Vagina (tissue), 2 donors: ENCODE measurements around the gene REN. TPM values are rescaled to one million over a fixed set of nuclear protein-coding genes. Genes with fewer than 3 reads are reported as not detected.

Experiments
- DNase-seq, 2 donors: peaks; one replicate each; pipeline ENCODE4 v3.0.0-alpha.2; 2017; ENCODE audit errors: extremely low spot score in 2 of 2
- H3K27ac ChIP-seq: fragments of 200-600 bp; sonication (generic); one replicate; pipeline ENCODE4 v1.5.1; 2019
- H3K27me3 ChIP-seq: fragments of 200-600 bp; sonication (generic); one replicate; pipeline ENCODE4 v1.5.1; 2019
- H3K36me3 ChIP-seq, 2 donors: fragments of 200-600 bp; sonication (generic); one replicate each; pipeline ENCODE4 v1.5.1; 2017 to 2019
- H3K4me1 ChIP-seq: fragments of 200-600 bp; sonication (generic); one replicate; pipeline ENCODE4 v1.5.1; 2019
- H3K4me3 ChIP-seq, 2 donors: fragments of 200-600 bp; sonication (generic); 1 replicate in 1 of 2; 2 replicates in 1 of 2; pipeline ENCODE4 v1.5.1; 2016 to 2019
- H3K9me3 ChIP-seq: fragments of 200-600 bp; sonication (generic); one replicate; pipeline ENCODE4 v1.5.1; 2019
- POLR2A ChIP-seq, 2 donors: fragments of 450-650 bp; IDR thresholded peaks; one replicate each; pipeline ENCODE4 v1.6.1; 2017; ENCODE audit warnings: antibody characterized with exemption in 2 of 2, mild to moderate bottlenecking in 2 of 2, moderate library complexity in 2 of 2
- POLR2AphosphoS5 ChIP-seq, 2 donors: sonication (generic); formaldehyde crosslinking; IDR thresholded peaks; one replicate each; pipeline ENCODE4 v1.9.0; 2017; ENCODE audit warnings: antibody characterized with exemption in 2 of 2, mild to moderate bottlenecking in 2 of 2, low read depth in 1 of 2; ENCODE audit not compliant: insufficient read depth in 1 of 2
- intact Hi-C: fragments of 100-400 bp; cut with DNase I; formaldehyde crosslinking; loops from one replicate; pipeline ENCODE4 v1.15.1; 2023
- total RNA-seq: library from RNA; depleted of rRNA; stranded (reverse); fragments of >200 nt; gene quantifications from one replicate; pipeline ENCODE4 v1.2.3, GENCODE V29; 2016
- TF ChIP-seq, protein P1 (sequence below), 3 experiments: fragments of 450-650 bp in 2 of 3; fragments of 200-600 bp in 1 of 3; sonication (generic) in 1 of 3; IDR thresholded peaks; one replicate each; pipeline ENCODE4 v1.5.1; 2017 to 2019; ENCODE audit warnings: antibody characterized with exemption in 3 of 3, mild to moderate bottlenecking in 2 of 3, moderate library complexity in 2 of 3

Gene REN
- total RNA-seq, 1 donor from 2014 or later, result not detected

DNA sequence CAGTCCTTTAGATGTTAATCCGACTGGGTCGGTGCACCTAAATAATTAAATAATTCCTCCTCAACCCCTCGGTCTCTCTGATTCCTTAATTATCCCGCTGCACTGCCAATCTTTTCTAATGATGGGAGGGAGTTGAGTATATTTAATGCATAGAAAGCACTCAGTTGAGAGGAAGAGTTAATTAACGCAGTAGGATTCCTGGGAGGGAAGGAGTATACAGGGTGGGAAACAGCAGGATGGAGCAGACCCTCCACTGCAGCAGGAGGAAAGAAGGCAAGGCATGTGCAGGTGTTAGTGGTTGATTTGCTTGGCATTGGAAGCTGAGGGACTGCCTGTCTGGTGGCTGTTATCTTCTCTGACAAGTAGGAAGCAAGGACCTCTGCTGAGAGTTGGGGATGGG is 9.9 kb upstream of the REN start:
- intact Hi-C loops, result no loop called here
- no peaks in the 10 kb centered on the region for H3K36me3 ChIP-seq
- no peaks in the 10 kb centered on the region for H3K9me3 ChIP-seq
- H3K4me3 ChIP-seq, result no peak overlapping the region
- TF ChIP-seq, protein P1, sequence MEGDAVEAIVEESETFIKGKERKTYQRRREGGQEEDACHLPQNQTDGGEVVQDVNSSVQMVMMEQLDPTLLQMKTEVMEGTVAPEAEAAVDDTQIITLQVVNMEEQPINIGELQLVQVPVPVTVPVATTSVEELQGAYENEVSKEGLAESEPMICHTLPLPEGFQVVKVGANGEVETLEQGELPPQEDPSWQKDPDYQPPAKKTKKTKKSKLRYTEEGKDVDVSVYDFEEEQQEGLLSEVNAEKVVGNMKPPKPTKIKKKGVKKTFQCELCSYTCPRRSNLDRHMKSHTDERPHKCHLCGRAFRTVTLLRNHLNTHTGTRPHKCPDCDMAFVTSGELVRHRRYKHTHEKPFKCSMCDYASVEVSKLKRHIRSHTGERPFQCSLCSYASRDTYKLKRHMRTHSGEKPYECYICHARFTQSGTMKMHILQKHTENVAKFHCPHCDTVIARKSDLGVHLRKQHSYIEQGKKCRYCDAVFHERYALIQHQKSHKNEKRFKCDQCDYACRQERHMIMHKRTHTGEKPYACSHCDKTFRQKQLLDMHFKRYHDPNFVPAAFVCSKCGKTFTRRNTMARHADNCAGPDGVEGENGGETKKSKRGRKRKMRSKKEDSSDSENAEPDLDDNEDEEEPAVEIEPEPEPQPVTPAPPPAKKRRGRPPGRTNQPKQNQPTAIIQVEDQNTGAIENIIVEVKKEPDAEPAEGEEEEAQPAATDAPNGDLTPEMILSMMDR (IDR thresholded peaks at IDR 0.05), result no peak
- TF ChIP-seq POLR2A (IDR thresholded peaks at IDR 0.05), result no peak
- TF ChIP-seq POLR2AphosphoS5 (IDR thresholded peaks at IDR 0.05; ENCODE audit: insufficient read depth in 1 of 2, low read depth in 1 of 2), result no peak
- H3K27ac ChIP-seq, result no peak overlapping the region
- DNase-seq, result no peak
- H3K4me1 ChIP-seq, result no peaks in the 10 kb centered on the region
- H3K27me3 ChIP-seq, result no peaks in the 10 kb centered on the region

DNA sequence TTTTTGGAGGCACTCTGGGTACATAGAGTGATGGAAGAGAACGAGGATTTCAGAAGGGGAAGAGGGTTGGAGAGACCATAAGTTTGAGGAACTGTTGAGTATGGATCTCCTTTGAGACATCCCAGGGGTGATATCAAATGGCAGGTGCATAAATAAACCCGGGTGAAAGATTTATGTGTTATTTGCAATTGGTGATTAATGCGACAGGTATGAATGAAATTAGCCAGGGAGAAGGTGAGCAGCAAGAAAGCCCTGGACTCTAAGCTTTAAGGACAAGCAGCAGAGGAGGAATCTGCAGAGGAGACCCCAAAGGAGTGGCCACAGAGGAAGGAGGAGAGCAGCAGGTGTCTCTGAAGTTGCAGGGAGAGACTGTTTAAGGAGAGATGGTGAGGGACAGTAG is 8.8 kb upstream of the REN start:
- no peaks in the 10 kb centered on the region for H3K4me1 ChIP-seq
- TF ChIP-seq, protein P1 (IDR thresholded peaks at IDR 0.05), result no peak
- TF ChIP-seq POLR2A (IDR thresholded peaks at IDR 0.05), result no peak
- no peak for TF ChIP-seq POLR2AphosphoS5 (IDR thresholded peaks at IDR 0.05; ENCODE audit: insufficient read depth in 1 of 2, low read depth in 1 of 2)
- DNase-seq, result no peak
- H3K4me3 ChIP-seq, result no peak overlapping the region
- H3K36me3 ChIP-seq, result no peaks in the 10 kb centered on the region
- intact Hi-C loops, result no loop called here
- H3K27me3 ChIP-seq, result no peaks in the 10 kb centered on the region
- no peak overlapping the region for H3K27ac ChIP-seq
- peaks cover under 1% of the 10 kb centered on the region for H3K9me3 ChIP-seq

DNA sequence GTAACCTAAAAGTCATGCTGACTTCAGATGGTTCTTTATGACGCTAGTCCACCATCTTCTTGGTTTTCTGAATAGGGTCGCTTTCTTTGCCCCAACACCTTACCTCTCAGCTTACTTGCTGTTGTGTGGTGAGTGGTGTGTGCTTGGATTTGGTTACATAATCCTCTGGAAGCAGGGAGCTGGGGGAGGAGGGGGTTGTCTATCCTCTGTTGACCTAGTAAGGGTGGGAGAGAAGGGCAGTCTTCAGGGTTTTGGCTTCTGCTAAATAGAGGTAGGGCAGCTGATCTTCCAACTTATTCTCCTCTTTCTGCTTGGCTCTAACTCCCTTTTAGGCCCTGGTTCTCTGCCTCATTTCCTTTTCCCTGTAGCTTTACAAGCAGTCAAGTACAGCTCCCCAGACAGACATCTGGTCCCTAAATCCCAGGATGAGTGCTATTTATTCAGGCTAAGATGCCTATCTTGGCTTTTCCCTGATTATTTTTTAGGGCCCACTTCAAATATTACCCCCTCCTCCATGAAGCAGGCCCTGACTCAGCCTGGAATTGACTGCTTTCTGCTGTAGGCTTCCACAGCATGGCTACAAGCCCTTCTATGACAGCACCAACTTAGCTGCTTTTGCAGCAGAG is 6.4 kb upstream of the REN start:
- Histone ChIP-seq H3K4me3 (no peak overlapping the region), H3K9me3 (peaks cover 6% of the 10 kb centered on the region), H3K27me3 (no peaks in the 10 kb centered on the region), H3K4me1 (no peaks in the 10 kb centered on the region), H3K27ac (no peak overlapping the region), H3K36me3 (no peaks in the 10 kb centered on the region)
- intact Hi-C loops, result no loop called here
- TF ChIP-seq POLR2A (IDR thresholded peaks at IDR 0.05) (no peak), POLR2AphosphoS5 (IDR thresholded peaks at IDR 0.05; ENCODE audit: insufficient read depth in 1 of 2, low read depth in 1 of 2) (no peak)
- TF ChIP-seq, protein P1 (IDR thresholded peaks at IDR 0.05), result no peak
- DNase-seq, result no peak

DNA sequence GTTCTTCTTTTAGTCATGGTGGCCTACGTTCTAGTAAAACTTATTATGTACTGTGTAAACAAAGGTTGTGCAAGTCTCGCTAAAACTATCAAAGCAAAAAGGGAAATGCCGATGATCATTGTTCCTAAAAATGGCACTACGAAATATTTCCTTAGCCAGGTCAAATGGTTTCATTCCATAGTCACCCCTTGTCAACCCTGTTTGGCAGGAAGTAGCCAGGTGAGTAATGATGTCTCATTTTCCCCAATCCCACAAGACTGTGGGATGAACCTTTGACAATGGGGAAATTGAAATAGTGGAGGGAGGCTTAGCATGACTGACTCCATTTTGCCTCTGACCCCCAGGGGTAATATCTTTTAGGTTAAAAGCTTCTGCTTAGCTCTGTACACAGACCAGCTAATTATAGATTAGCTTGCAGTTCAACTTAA is 5.6 kb upstream of the REN start:
- Histone ChIP-seq H3K4me3 (no peak overlapping the region), H3K36me3 (no peaks in the 10 kb centered on the region), H3K9me3 (peaks cover 6% of the 10 kb centered on the region), H3K4me1 (no peaks in the 10 kb centered on the region), H3K27me3 (no peaks in the 10 kb centered on the region), H3K27ac (no peak overlapping the region)
- TF ChIP-seq, protein P1 (IDR thresholded peaks at IDR 0.05), result no peak
- TF ChIP-seq POLR2AphosphoS5 (IDR thresholded peaks at IDR 0.05; ENCODE audit: insufficient read depth in 1 of 2, low read depth in 1 of 2), result peak in 1 of 2 donors; percentile 59
- TF ChIP-seq POLR2A (IDR thresholded peaks at IDR 0.05), result no peak
- intact Hi-C loops, result no loop called here
- no peak for DNase-seq

DNA sequence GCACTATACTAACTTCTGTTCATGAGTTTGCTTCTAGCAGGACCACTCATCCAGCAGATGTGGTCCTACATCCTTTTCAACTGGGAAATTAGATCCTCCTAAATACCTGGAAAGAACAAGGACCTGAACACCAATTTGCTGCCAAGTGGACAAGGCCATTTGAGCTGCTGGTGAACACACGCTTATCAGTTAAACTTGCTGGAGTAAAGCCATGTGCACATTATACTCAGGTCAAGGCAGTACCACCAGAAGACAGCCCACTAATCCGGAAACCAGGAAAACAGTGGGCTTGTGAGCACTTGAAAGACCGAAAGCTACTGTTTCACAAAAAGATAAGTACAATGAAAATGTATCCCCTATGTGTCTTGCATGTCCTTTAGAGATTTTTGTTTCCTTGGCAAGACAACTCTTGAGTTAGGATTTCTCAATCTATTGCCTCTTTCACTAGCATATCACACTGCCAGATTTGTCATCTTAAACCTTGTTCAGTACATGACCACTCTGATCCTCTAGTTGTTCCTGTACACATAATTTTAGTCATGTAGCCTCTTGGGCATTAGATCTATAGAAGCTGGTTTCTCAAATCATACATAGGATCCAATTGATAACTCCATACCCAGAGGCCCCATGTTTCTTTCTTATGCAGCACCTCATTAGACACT is 4.5 kb upstream of the REN start:
- TF ChIP-seq POLR2AphosphoS5 (IDR thresholded peaks at IDR 0.05; ENCODE audit: insufficient read depth in 1 of 2, low read depth in 1 of 2), result no peak
- TF ChIP-seq, protein P1 (IDR thresholded peaks at IDR 0.05), result no peak
- no peak for TF ChIP-seq POLR2A (IDR thresholded peaks at IDR 0.05)
- intact Hi-C loops, result no loop called here

More for the DNA sequence above, 4.5 kb upstream of the REN start:
- no peaks in the 10 kb centered on the region for H3K27me3 ChIP-seq
- H3K4me3 ChIP-seq, result no peak overlapping the region
- no peak for DNase-seq
- no peaks in the 10 kb centered on the region for H3K4me1 ChIP-seq
- no peak overlapping the region for H3K27ac ChIP-seq
- no peaks in the 10 kb centered on the region for H3K36me3 ChIP-seq
- peaks cover 6% of the 10 kb centered on the region for H3K9me3 ChIP-seq
